OCI-LY7 (cell line): ENCODE results near the gene ASB18.
A peak's percentile ranks its signal among the peaks of the same experiment; 100 is the strongest.

ENCODE experiments used
- EZH2phosphoT487 ChIP-seq: fragments of 200-600 bp; sonication (generic); IDR thresholded peaks from 2 replicates; pipeline ENCODE4 v1.6.1; 2018; ENCODE audit warnings: low read depth, borderline replicate concordance, mild to moderate bottlenecking, mixed run types, antibody characterized with exemption, low read length, moderate library complexity, mixed read lengths
- TF ChIP-seq, protein P1 (sequence below): fragments of 200-600 bp; sonication (generic); conservative IDR thresholded peaks from 2 replicates; pipeline ENCODE4 v1.5.1; 2014; ENCODE audit warnings: mild to moderate bottlenecking, antibody characterized with exemption, low read length, moderate library complexity, mixed read lengths

DNA sequence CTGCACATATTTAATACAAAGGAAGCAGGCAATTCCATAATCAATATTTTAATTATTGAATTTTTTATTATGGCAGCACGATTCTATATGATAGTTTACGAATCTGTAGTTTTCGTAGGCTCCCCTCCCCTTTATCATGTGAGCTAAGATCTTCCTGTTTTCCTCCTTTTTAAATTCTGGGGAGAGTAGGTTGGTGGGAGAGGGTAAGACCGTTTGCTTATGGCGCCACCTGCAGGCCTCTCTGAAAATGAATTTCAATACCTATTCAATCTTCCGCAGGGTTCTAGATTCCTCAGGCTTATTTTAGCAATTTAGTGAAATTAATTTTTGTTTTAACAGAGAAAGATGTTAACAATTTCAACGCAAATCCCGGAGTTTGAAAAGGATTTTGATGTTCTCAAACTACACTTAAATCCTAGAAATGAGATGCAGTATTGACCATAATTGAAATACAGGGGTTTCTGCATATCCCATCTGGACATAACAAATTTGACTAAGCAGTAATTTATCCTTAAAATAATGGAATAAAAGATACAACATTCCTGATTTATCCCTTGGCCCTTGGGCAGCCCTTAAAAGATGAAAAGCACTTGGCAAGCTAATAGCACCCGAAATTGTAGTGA is 83.3 kb downstream of the ASB18 start:
- TF ChIP-seq, protein P1, sequence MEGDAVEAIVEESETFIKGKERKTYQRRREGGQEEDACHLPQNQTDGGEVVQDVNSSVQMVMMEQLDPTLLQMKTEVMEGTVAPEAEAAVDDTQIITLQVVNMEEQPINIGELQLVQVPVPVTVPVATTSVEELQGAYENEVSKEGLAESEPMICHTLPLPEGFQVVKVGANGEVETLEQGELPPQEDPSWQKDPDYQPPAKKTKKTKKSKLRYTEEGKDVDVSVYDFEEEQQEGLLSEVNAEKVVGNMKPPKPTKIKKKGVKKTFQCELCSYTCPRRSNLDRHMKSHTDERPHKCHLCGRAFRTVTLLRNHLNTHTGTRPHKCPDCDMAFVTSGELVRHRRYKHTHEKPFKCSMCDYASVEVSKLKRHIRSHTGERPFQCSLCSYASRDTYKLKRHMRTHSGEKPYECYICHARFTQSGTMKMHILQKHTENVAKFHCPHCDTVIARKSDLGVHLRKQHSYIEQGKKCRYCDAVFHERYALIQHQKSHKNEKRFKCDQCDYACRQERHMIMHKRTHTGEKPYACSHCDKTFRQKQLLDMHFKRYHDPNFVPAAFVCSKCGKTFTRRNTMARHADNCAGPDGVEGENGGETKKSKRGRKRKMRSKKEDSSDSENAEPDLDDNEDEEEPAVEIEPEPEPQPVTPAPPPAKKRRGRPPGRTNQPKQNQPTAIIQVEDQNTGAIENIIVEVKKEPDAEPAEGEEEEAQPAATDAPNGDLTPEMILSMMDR = peak; percentile 98
- no peak for TF ChIP-seq EZH2phosphoT487
